DMS53 (cell line): ENCODE measurements around the gene NELL1.

ENCODE experiments used
- DNase-seq: peaks from one replicate; lab custom pipeline; 2025; lab: John Stamatoyannopoulos, UW

Gene NELL1

GRCh38 chr11:20874358-20874757, 205.0 kb downstream of the NELL1 start:
- no peak for DNase-seq

- no peak for DNase-seq
These were observed 206.5 kb downstream of the NELL1 start for GRCh38 chr11:20875889-20876288.

- DNase-seq, result no peak
These were observed 207.4 kb downstream of the NELL1 start for GRCh38 chr11:20876738-20877137.

GRCh38 chr11:20880094-20880493, 210.7 kb downstream of the NELL1 start:
- no peak for DNase-seq

- DNase-seq, result no peak
These were observed 212.1 kb downstream of the NELL1 start for GRCh38 chr11:20881328-20882079.

GRCh38 chr11:20887137-20887536, 217.8 kb downstream of the NELL1 start:
- peak; percentile 38 for DNase-seq

- no peak for DNase-seq
These were observed 224.9 kb downstream of the NELL1 start for GRCh38 chr11:20894296-20894695.

- no peak for DNase-seq
These were observed 240.8 kb downstream of the NELL1 start for GRCh38 chr11:20909995-20910726.

- no peak for DNase-seq
These were observed 241.3 kb downstream of the NELL1 start for GRCh38 chr11:20910733-20911132.

- DNase-seq, result no peak
These were observed 242.9 kb downstream of the NELL1 start for GRCh38 chr11:20912065-20912821.

GRCh38 chr11:20912922-20913512, 243.6 kb downstream of the NELL1 start:
- no peak for DNase-seq

GRCh38 chr11:20917306-20917705, 247.9 kb downstream of the NELL1 start:
- DNase-seq, result no peak

- peak; percentile 25 for DNase-seq
These were observed 257.6 kb downstream of the NELL1 start for GRCh38 chr11:20926799-20927540.

- DNase-seq, result no peak
These were observed 261.6 kb downstream of the NELL1 start for GRCh38 chr11:20931029-20931428.

GRCh38 chr11:20933086-20933485, 263.7 kb downstream of the NELL1 start:
- DNase-seq, result no peak

GRCh38 chr11:20933958-20934357, 264.6 kb downstream of the NELL1 start:
- DNase-seq, result no peak

- DNase-seq, result no peak
These were observed 265.1 kb downstream of the NELL1 start for GRCh38 chr11:20934516-20934915.

GRCh38 chr11:20937826-20938225, 268.4 kb downstream of the NELL1 start:
- DNase-seq, result no peak

GRCh38 chr11:20949585-20949984, 280.2 kb downstream of the NELL1 start:
- no peak for DNase-seq

GRCh38 chr11:20962581-20962980, 293.2 kb downstream of the NELL1 start:
- DNase-seq, result no peak

- no peak for DNase-seq
These were observed 294.2 kb downstream of the NELL1 start for GRCh38 chr11:20963596-20963995.

GRCh38 chr11:20964985-20965384, 295.6 kb downstream of the NELL1 start:
- DNase-seq, result no peak
